Measurements from ENCODE around the gene TRIOBP. TPM values are rescaled to one million over a fixed set of nuclear protein-coding genes. Genes with fewer than 3 reads are reported as not detected.
"Not testable (repeated sequence)": the region's sequence is repeated elsewhere in the genome, so short reads cannot be mapped to it uniquely, and the experiment has no call there.

TRIOBP gene
- total RNA-seq, 1 donor from 2014 or later: 53.2 TPM

GRCh38 chr22:37797874-37798500 is 101.1 kb downstream of the TRIOBP start:
- H3K27me3 Mint-ChIP-seq (ENCODE audit: low read depth): peaks cover 4% of the 10 kb centered on the region
- no peaks in the 10 kb centered on the region for H3K9me3 Mint-ChIP-seq
- H3K27ac Mint-ChIP-seq (ENCODE audit: unreplicated experiment): no peak overlapping the region
- peaks cover 13% of the 10 kb centered on the region for H3K4me1 Mint-ChIP-seq
- DNase-seq (ENCODE audit: low read depth, low spot score): no peak
- TF ChIP-seq, protein P1, sequence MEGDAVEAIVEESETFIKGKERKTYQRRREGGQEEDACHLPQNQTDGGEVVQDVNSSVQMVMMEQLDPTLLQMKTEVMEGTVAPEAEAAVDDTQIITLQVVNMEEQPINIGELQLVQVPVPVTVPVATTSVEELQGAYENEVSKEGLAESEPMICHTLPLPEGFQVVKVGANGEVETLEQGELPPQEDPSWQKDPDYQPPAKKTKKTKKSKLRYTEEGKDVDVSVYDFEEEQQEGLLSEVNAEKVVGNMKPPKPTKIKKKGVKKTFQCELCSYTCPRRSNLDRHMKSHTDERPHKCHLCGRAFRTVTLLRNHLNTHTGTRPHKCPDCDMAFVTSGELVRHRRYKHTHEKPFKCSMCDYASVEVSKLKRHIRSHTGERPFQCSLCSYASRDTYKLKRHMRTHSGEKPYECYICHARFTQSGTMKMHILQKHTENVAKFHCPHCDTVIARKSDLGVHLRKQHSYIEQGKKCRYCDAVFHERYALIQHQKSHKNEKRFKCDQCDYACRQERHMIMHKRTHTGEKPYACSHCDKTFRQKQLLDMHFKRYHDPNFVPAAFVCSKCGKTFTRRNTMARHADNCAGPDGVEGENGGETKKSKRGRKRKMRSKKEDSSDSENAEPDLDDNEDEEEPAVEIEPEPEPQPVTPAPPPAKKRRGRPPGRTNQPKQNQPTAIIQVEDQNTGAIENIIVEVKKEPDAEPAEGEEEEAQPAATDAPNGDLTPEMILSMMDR (conservative IDR thresholded peaks at IDR 0.05): no peak
- peak overlapping the region; percentile 7 for H3K4me3 Mint-ChIP-seq
- H3K36me3 Mint-ChIP-seq (ENCODE audit: low read depth): no peaks in the 10 kb centered on the region

DNA sequence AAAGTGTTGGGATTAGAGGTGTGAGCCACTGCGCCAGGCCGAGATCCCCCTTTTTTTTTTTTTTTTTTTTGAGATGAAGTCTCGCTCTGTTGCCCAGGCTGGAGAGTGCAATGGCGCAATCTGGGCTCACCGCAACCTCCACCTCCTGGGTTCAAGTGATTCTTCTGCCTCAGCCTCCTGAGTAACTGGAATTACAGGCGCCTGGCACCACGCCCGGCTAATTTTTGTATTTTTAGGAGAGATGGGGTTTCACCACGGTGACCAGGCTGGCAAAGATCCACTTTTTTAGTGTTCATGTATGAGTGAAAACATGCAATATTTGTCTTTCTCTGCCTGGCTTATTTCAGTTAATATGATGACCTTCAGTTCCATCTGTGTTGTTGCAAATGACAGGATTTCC is 103.1 kb downstream of the TRIOBP start:
- not testable (repeated sequence) for H3K27me3 Mint-ChIP-seq (ENCODE audit: low read depth); DNase-seq (ENCODE audit: low read depth, low spot score); H3K27ac Mint-ChIP-seq (ENCODE audit: unreplicated experiment); H3K36me3 Mint-ChIP-seq (ENCODE audit: low read depth); H3K9me3 Mint-ChIP-seq
- H3K4me3 Mint-ChIP-seq: peak overlapping the region; percentile 61
- H3K4me1 Mint-ChIP-seq: peaks cover 22% of the 10 kb centered on the region

- no peak for DNase-seq (ENCODE audit: low read depth, low spot score)
- H3K4me3 Mint-ChIP-seq: peak overlapping the region; percentile 88
- peaks cover 39% of the 10 kb centered on the region for H3K4me1 Mint-ChIP-seq
- TF ChIP-seq, protein P1 (conservative IDR thresholded peaks at IDR 0.05): peak; percentile 27
- peak overlapping the region; percentile 32 for H3K27ac Mint-ChIP-seq (ENCODE audit: unreplicated experiment)
- H3K9me3 Mint-ChIP-seq: no peaks in the 10 kb centered on the region
- H3K27me3 Mint-ChIP-seq (ENCODE audit: low read depth): peaks cover 11% of the 10 kb centered on the region
- H3K36me3 Mint-ChIP-seq (ENCODE audit: low read depth): no peaks in the 10 kb centered on the region
These were observed 105.1 kb downstream of the TRIOBP start for GRCh38 chr22:37801946-37802309.

GRCh38 chr22:37802310-37803194 is 105.7 kb downstream of the TRIOBP start:
- H3K27ac Mint-ChIP-seq (ENCODE audit: unreplicated experiment): peak overlapping the region; percentile 81
- TF ChIP-seq, protein P1 (conservative IDR thresholded peaks at IDR 0.05): no peak
- H3K4me1 Mint-ChIP-seq: peaks cover 46% of the 10 kb centered on the region
- DNase-seq (ENCODE audit: low read depth, low spot score): peak; percentile 66
- no peaks in the 10 kb centered on the region for H3K36me3 Mint-ChIP-seq (ENCODE audit: low read depth)
- H3K9me3 Mint-ChIP-seq: no peaks in the 10 kb centered on the region
- peaks cover 11% of the 10 kb centered on the region for H3K27me3 Mint-ChIP-seq (ENCODE audit: low read depth)
- H3K4me3 Mint-ChIP-seq: peak overlapping the region; percentile 88

DNA sequence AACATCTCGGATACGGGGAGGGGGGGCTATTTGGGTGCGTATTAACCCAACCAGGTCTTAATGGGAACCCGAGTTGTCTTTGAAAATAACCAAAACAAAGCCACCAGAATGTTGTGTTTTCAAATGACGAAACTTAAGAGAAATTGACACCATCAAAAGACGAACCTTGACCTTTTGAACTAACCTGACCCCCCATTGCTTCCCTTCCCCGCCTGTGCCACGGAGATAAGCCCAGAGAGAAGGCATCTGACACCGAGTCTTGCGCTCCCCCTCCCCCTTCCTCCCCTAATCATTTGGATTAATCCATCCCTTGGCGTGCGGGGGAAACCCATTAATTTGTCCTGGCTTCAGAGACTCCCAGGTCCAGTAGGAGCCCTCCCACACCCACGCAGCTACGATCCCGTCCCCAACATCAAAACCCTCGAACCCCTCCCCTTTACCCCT is 106.4 kb downstream of the TRIOBP start:
- Mint-ChIP-seq H3K27ac (ENCODE audit: unreplicated experiment) (peak overlapping the region; percentile 97), H3K4me3 (peak overlapping the region; percentile 88), H3K9me3 (no peaks in the 10 kb centered on the region), H3K27me3 (ENCODE audit: low read depth) (peaks cover 11% of the 10 kb centered on the region), H3K36me3 (ENCODE audit: low read depth) (no peaks in the 10 kb centered on the region), H3K4me1 (peaks cover 48% of the 10 kb centered on the region)
- TF ChIP-seq, protein P1 (conservative IDR thresholded peaks at IDR 0.05): no peak
- no peak for DNase-seq (ENCODE audit: low read depth, low spot score)
